22Rv1 (cell line): ENCODE measurements around the gene SLC66A2.
A peak's percentile ranks its signal among the peaks of the same experiment; 100 is the strongest.

ENCODE experiments used
- H3K27ac ChIP-seq: fragments of 450-650 bp; 2 replicates; pipeline ENCODE4 v1.5.1; 2017
- CTCF ChIP-seq: fragments of 450-650 bp; IDR thresholded peaks from 2 replicates; pipeline ENCODE4 v1.5.1; 2017; ENCODE audit warnings: mild to moderate bottlenecking
- ZFX ChIP-seq: fragments of 450-650 bp; IDR thresholded peaks from 2 replicates; pipeline ENCODE4 v1.6.1; 2017; ENCODE audit warnings: antibody characterized with exemption, borderline replicate concordance

SLC66A2 gene

GRCh38 chr18:79949697-79950487 lies 1.6 kb downstream of the SLC66A2 start:
- H3K27ac ChIP-seq = 0 out of 2 replicates have a peak overlapping the region, but pooled peaks have one; percentile 7
- TF ChIP-seq CTCF (no peak), ZFX (no peak)

- no peak for TF ChIP-seq ZFX
- TF ChIP-seq CTCF = no peak
- no peak overlapping the region for H3K27ac ChIP-seq
These were observed 2.6 kb downstream of the SLC66A2 start for GRCh38 chr18:79948719-79949411.

GRCh38 chr18:79947881-79948610 lies 3.4 kb downstream of the SLC66A2 start:
- H3K27ac ChIP-seq = no peak overlapping the region
- no peak for TF ChIP-seq CTCF
- no peak for TF ChIP-seq ZFX

GRCh38 chr18:79947054-79947755 lies 4.2 kb downstream of the SLC66A2 start:
- TF ChIP-seq ZFX (no peak), CTCF (no peak)
- H3K27ac ChIP-seq = no peak overlapping the region

- no peak for TF ChIP-seq ZFX
- no peak for TF ChIP-seq CTCF
- no peak overlapping the region for H3K27ac ChIP-seq
These were observed 6.1 kb downstream of the SLC66A2 start for GRCh38 chr18:79945118-79946042.

- H3K27ac ChIP-seq = no peak overlapping the region
- TF ChIP-seq CTCF = no peak
- TF ChIP-seq ZFX = no peak
These were observed 6.7 kb downstream of the SLC66A2 start for GRCh38 chr18:79944746-79945117.
